G401 (cell line): ENCODE results near the gene EVL. TPM values are rescaled to one million over a fixed set of nuclear protein-coding genes. Genes with fewer than 3 reads are reported as not detected.
A peak's percentile ranks its signal among the peaks of the same experiment; 100 is the strongest.

Experiments
- DNase-seq: peaks from one replicate; pipeline ENCODE4 v3.0.0-alpha.2; 2015; ENCODE audit warnings: low spot score
- in situ Hi-C: cut with HindIII; loops from 2 replicates; pipeline ENCODE4 v1.10.0; 2016; ENCODE audit warnings: low sequenced_read_pairs, mixed read lengths
- total RNA-seq: library from RNA; depleted of rRNA; stranded (reverse); fragments of >200 nt; shearing (Covaris generic); gene quantifications from 2 replicates; pipeline ENCODE4 v1.2.3, GENCODE V29; 2014

EVL gene
- total RNA-seq, 1 experiment from 2014 or later = 53.8 TPM

DNA sequence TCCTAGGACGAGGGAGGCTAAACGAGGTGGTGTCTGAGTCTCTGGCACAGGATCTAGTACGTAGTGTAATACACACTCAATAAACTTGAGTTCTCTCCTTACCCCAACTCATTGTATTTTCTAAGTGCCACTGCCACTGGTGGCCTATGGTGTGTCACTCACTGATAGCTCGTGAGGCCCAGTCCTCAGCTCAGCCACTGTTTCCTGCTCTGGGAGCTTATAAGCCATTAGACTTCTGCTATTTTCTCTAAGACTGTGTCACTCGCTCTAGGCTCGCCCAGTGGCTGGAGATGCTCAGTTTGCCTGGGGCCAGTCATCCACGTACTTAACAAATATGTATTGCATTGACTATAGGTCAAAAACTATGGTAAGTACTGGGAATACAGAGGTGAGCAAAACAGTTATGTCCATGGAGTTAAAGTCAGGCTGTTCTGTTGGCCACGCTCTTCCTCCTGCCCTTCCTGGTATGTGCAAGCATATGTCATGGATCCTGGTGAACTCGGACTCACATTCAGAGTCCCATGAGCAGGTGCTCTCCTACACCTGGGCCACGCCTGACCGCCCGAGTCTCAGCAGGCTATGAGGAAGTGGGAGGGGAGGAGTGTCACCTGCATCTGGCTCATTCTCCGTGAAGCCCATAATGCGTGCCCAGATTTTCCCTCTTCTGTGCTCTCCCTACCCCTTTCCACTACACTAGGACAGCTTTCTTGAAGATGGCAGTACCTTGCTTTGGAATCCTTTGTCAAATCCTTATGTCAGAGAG, 52.6 kb downstream of the EVL start:
- in situ Hi-C loops = no loop called here
- DNase-seq = peak; percentile 55

DNA sequence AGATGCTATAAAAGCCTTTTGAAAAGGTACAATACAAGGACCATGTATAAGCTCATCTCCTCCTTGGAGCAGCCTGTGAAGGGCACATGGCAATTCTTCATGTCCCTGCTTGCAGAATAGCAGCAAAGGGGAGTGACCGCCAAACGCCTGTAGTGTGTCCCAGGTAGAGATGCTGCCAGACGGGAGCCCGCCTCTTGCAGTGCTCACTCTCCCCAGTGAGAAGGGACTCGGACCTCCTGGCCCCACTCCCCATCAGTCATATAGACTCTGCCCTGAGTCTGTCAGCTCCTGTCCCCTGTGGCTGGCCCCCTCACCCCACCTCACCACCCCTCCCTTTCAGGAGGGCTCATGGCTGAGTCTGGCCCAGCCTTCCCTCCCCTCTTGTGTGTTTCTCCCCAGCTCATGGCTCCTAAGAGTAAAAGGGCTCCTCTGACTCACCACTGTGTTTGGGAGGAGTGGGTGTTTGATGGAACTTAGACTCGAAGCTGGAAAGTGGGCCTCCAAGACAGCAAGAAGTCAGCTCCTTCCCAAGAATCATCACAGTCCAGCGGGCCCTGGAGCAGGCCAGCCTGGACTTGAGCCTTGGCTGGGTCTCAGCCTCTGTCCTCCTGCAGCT, 53.3 kb downstream of the EVL start:
- in situ Hi-C loops = no loop called here
- DNase-seq = peak; percentile 53

DNA sequence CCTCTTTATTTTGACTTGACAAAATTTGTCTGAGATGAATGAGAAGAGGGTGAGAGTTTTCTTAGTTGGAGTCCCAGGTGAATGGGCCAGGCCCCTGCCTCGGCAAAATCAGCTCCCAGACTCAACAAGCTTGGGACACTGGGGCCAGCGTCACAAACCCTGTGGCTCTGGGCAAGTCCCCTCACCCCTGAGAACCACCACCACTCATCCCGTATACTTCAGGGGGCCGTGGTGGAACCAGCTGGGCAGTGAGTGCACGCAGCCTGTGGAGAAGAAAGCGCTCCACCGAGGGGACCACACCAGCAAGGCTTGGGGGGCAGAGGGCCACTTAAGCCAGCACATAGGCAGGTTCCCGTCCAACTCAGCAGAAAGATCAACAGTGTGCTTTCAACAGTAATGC, 54.0 kb downstream of the EVL start:
- DNase-seq = no peak
- in situ Hi-C loops = no loop called here

DNA sequence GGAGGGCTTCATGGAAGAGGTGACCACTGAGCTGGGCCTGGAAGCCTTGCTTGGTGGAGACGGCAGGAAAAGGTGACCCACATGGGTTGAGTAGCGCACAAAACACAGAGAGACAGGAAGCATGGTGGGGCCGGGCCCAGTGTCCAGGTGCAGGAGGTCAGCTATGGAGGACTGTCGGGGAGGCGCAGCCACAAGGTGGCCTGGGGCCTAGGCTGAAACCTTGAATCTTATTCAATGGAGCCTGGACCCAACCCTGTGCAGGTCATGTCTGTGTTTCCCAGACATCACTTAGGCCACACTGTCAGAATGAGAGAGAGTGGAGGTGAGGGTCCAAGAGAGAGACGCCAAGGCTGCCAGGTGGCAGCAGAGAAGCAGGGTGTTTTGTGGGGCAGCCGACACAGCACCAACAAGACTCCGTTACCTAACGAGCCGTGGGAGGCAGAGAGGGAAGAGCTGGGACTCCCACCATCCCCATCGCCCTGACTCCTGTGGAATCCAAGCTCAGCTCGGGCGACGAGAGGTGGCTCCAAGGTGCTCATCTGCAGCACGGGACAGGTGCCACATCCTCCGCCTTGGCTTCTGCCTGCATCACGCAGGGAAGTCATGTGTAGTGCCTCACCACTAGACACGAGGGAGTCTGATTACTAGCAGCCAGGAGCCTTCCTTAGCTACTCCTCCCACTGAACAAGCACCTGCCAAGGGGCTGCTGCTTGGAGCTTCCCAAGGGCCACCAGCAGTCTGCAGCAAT, 55.5 kb downstream of the EVL start:
- in situ Hi-C loops = no loop called here
- DNase-seq = peak; percentile 77

DNA sequence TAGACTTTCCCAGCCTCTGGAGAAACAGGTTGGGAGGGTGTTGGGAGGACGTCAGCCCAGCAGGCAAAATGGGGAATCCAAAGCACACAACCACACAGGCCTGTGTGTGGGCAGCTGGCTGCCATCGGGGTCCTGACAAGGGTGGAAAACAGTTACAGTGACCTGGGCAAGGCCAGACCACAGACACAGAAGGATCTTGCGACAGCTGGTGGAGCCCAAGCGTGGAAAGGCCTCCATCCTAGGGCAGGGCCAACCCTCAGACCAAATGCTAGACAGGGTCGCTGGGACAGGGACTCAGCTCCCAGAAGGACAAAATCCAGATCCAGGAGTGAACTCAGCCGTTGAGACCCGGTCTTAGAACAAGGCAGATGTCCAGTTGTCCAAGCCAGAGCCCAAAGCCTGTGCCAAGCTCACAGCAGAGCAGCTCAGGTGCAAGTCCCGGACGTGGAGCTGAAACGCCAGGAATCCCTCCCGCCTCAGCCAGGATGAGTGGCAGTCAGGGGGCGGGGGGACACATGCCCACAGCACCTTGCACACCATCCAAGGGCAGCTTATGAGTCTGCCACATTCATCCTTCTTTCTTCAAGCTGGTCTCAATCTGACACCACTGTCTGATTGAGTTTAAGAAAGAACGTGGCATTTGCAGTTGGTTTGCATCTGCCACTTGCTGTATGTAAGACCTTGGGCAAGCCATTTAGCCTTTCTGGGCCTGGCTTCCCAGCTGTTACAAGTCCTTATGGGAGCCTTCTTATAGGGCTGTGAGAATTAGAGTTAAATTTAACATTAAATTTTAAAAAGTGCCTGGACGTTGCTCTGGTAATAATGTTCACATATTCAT, 56.6 kb downstream of the EVL start:
- in situ Hi-C loops = no loop called here
- DNase-seq = peak; percentile 70

DNA sequence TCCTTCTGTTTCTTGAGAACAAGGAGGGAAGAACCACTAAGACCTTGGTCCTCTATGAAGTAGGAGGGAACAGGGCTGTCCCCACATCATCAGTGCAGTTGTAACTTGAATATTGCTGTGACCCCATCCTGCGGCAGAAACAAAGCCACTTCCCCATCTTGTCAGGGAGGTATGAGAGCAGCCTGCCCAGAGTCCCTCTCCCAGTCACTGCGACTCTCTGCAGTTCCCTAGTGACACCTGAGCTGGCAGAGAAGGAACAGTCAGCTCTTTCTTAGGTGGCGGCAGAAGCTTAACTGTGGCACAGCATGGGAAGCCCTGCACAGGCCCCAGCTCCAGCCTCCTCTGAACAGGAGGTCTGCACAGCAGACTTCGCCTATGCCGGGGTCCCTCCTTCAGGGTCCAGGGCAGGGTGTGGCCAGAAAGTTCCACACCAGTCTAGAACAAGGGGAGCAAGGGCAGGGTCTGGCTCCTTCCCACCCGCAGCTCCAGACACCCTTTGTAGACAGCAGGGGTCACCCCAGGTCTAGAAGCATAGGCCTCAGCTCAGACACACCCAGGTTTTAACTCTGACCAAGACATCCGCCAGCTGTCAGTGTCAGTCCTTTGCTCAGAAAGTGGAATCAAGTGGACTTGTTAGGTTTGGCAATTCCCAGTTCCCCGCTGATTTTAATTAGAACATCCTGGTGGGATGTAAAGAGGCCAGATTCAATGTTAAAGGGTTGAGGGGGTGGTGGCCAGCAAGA, 57.4 kb downstream of the EVL start:
- in situ Hi-C loops = no loop called here
- no peak for DNase-seq

DNA sequence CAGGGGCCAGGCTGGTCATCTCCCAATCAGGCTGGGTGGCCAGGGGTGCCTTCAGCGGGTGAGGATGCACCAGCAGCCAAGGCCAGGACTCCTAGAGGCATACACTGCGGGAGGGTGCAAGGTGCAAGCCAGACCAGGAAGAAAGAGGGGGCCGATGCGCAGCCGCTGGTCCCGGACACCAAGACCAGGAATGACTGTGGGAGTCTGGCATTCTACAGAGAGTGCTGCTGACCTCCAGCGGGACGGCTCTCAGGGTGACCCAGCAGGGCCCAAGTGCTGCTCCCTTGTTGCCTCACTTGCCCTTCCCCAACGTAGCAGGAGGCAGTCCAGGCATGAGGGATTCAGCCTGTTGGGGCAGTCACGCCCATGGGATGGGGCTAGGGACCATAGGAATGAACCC, 58.4 kb downstream of the EVL start:
- in situ Hi-C loops = no loop called here
- DNase-seq = no peak

DNA sequence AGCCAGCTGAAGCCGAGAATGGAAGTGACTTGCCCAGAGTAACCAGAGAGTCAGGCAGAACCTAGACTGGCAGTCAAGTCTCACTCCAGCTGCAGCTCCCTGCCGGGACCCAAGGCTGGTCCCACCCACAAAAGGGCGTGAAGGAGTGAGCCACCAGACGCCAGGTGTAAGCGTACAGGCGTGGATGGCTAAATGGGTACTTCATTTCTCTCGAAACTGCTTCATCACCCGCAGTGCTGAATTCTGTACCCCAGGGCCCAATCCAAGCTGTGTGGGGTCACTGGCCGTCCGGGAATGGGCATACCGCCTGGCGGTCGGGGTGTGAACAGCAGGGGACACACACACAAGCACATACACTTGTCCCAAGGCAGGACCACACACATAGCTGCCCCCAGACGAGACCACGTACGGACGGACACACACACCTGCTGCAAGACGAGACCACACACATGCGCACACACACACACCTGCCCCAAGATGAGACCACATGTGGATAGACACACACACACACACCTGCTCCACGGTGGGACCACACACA, 59.4 kb downstream of the EVL start:
- DNase-seq = no peak
- in situ Hi-C loops = no loop called here

DNA sequence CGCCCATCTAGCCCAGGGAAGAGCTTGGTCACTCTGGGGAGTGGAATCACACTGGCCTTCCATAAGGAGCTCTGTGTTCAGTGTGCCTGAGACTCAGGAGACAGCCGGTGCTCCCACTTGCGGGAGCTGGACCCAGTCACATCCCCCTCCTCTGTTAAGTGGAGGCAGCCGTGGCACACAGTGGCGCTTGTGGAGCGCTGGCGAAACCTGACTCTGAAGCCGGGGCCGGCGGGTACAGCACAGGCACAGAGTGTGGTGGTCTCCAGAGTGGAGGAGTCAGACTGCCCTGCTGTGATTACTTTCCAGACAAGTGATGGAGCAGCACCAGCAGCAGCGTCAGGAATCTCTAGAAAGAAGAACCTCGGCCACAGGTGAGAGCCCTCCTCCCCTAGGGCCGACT, 61.2 kb downstream of the EVL start:
- in situ Hi-C loops = no loop called here
- no peak for DNase-seq

DNA sequence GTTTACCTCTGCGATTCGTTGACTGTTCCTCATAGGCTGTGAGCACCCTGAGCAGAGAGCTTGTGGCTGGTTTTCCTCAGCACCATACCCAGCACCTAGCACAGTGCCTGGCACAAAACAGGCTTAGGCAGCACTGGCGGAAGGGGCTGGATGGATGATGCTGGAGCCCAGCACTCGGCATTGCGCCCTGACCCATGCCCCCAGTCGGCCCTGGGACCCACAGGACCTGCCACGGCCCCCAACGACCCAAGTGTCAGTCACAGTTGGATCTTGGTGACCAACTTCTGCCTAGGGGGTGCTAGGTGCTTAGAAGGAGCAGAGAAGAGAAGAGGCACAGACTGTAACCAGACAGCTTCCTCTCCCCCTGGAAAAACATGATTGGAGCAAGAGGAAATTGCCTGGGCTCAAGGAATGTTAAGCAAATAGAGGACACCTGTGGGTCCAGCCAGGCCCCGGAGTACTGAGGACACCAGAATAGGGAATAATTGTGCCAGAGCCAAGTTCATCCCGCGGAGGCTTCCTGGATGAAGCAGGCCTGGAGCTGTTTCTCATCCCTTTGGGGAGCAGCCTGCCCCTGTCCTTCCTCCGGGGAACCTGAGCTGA, 62.7 kb downstream of the EVL start:
- no peak for DNase-seq
- in situ Hi-C loops = no loop called here

DNA sequence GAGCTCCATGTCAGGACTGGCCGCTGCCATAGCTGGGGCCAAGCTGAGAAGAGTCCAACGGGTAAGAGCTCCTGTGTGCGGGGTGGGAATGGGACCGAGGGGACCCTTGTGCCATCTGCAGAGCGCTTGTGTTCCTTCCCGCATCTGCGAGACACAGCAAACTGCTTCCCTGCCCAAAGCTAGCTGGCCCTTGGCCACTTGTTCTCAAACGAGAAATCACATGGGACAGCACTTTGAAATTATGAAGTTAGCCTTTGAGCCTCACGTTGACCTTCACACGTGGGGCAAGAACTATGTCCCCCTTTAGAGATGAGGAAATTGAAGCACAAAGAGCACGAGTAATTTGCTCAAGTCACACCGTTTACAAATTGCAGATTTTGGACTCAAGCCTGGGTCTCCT, 63.5 kb downstream of the EVL start:
- in situ Hi-C loops = no loop called here
- DNase-seq = peak; percentile 45

DNA sequence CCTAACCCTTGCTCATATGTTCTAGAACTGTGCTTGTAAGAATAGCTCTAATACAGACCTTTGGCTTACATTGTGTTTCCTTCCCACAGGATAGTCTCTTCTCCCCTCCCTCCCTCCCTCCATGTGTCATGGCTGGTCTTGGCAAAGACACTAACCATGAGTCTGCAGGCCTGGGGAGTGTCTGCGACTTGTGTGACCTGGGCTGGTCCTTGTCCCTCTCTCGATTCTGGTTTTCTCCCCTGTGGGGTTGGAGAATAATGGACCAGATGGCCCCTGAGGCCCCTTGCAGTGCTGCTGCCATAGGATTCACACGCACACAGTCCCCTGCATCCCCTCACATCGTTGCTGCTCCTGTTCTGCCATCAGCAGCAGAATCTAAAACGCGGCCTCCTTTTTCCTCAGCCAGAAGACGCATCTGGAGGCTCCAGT, 64.0 kb downstream of the EVL start:
- in situ Hi-C loops = no loop called here
- peak; percentile 79 for DNase-seq

DNA sequence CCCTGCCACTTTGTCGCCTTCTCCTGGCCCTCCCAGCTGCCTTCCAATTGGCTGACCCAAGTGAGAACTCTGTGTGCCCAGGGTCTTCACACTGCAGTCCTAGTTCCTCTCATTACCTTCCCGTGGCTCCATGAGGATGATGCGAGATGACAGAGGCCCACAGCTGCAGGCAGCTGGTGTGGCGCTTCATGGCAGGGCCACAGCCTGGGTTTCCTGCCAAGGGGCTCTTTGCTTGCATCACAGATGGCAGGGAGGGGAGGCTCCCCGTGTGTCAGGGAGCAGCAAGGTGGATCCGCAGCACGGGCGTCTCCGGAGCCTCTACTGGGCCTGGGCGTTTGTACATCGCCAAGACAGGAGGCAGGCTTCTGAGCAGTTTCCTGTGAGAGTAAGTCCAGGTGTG, 65.3 kb downstream of the EVL start:
- DNase-seq = no peak
- in situ Hi-C loops = no loop called here

DNA sequence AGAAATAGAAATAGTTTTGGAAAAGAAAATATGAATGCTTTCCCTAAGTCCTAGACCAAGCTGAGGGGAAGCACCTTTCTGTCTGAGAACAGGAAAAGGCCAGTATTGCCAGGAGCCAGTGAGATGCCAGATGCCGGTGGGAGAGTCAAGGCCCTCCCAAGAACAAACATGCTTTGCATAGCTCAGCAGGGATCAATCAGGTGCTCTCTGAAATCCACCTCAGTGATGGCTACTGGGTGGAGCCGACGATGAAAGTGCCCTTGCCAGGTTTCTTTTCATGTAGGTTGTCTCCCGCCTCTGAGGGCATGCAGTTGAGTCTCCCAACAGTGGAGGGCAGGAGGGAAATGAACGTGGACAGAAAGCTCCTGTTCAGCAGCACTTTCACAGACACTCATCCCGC, 66.0 kb downstream of the EVL start:
- in situ Hi-C loops = no loop called here
- peak; percentile 42 for DNase-seq

DNA sequence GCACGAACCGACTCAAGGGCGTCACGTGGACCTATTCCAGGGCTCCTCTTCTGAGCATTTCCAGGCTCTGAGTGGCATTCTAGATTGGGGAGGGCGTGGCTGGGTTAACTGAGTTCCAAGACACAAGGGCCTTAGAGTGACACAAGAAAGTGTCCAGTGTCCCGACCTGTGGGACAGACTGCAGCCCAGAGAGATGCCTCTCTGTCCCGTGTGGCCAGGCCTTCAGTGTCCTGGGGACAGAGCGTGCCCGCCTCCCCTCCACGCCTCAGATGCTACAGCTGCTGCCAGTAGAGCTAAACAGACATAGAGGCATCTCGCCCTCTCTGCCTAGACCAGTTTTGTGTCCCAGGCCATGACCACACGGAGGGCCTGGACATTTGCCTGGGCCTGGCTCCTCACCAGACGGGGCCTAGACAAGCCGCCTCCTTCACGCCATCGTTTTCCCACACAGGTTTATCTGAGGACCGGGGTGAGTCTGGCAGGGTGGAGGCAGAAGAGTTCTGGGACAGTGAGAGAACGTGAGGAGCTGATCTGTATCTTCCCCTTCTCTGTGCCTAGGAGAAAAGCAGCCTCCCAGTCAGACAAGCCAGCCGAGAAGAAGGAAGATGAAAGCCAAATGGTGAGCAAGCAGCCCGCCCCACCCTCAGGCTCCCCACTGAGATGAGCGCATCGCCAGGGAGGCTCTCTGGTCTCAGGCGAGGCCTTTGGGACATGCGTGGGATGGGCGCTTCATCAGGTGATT, 67.1 kb downstream of the EVL start:
- DNase-seq = peak; percentile 69

DNA sequence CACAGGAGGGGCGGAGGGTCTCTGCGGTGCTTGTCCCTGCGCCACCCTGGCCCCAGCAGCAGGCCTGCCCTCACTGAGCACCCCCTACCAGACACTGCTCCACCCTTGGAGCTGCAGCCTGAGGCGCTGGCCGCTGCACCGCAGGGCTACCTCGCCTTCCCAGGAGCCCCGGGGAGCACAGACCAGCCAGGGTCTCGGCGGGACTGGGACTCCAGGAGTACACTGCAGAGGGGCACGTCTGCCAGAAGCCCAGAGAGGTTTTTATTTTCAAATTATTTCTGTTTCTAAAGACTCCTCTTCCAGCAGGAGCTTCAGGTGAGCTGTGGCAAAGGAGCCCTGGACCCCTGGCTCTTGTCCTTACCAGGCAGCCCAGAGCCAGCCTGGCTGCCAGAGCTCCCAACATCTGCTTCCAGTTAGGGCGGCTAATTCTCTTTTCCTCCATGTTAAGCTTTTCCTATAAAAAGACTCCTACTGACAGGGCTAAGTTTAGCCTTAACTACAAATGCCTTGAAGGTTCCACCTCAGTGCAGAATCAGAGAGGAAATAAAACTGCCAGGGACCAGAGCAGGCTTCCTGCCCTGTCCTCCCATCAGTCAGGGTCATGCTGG, 67.8 kb downstream of the EVL start:
- no peak for DNase-seq
- in situ Hi-C loops = no loop called here

More for the DNA sequence above, 67.1 kb downstream of the EVL start:
- in situ Hi-C loops = no loop called here

DNA sequence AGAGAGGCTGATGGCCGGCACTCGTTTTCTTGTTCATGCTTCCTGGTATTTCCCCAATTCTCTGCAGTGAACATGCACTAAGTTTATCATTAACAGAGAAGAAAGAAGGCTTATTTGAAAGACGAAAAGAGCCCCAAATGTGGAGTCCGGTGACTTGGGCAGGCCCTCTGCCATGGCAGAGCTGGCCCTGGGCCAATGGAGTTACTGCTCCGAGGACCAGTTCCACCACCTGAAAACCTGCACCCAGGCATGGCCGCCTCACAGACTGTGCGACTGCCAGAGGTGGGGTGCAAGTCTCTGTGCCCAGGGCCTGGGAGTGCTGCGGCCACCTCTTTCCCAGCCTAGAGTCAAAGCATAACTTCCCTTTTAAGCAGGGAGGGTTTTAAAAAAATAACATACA, 69.4 kb downstream of the EVL start:
- in situ Hi-C loops = no loop called here
- no peak for DNase-seq
